ENCODE results near the gene RFWD3. TPM values are rescaled to one million over a fixed set of nuclear protein-coding genes. Genes with fewer than 3 reads are reported as not detected.

The RFWD3 gene
- total and polyA plus RNA-seq, 2 of the 8 experiments (the other 6 are each of a cell fraction or from before 2014, with no cell fraction given) = 67.1 to 114 TPM

Other genes starting within 250 kb of the RFWD3 start
- 0.59 TPM in 1 of 2 replicates, not detected in the other for gene CLEC18B, start 245.4 kb downstream of the RFWD3 start, total RNA-seq (2021; fragmentation: NEBNext Ultra II Directional; extraction: Animal tissue kit (Norgen Biotek cat#: 25700))
- 0.11 and 0.24 TPM in 2 replicates for gene CLEC18B, start 245.4 kb downstream of the RFWD3 start, polyA plus RNA-seq (2011; rRNA removed)
- 137 and 139 TPM in 2 replicates for gene GLG1, start 59.8 kb downstream of the RFWD3 start, total RNA-seq (2021; fragmentation: NEBNext Ultra II Directional; extraction: Animal tissue kit (Norgen Biotek cat#: 25700))
- gene GLG1, start 59.8 kb downstream of the RFWD3 start, polyA plus RNA-seq (2011; rRNA removed) = 51.6 and 53.4 TPM in 2 replicates
- 1.6 and 2.3 TPM in 2 replicates for gene MLKL, start 34.0 kb upstream of the RFWD3 start, total RNA-seq (2021; fragmentation: NEBNext Ultra II Directional; extraction: Animal tissue kit (Norgen Biotek cat#: 25700))
- 1.5 and 2.1 TPM in 2 replicates for gene MLKL, start 34.0 kb upstream of the RFWD3 start, polyA plus RNA-seq (2011; rRNA removed)
- 1.6 and 2.1 TPM in 2 replicates for gene FA2H, start 107.9 kb upstream of the RFWD3 start, total RNA-seq (2021; fragmentation: NEBNext Ultra II Directional; extraction: Animal tissue kit (Norgen Biotek cat#: 25700))
- gene FA2H, start 107.9 kb upstream of the RFWD3 start, polyA plus RNA-seq (2011; rRNA removed) = 2.5 and 3.0 TPM in 2 replicates

Measured in H1 (cell line).